KBM-7 (cell line): ENCODE data around the gene PNKD.

Experiments used
- DNase-seq: peaks from one replicate; pipeline ENCODE4 v3.0.0-alpha.2; 2015
- in situ Hi-C: fragments of 300-500 bp; cut with MboI; formaldehyde crosslinking; loops from 2 replicates; pipeline ENCODE4 v1.14.3; 2020; ENCODE audit warnings: low sequenced_read_pairs, low pct_unique_long_range_greater_than_20kb, mixed read lengths

The PNKD gene

GRCh38 chr2:218383892-218384519 lies 113.7 kb downstream of the PNKD start:
- in situ Hi-C loops = no loop called here
- no peak for DNase-seq

GRCh38 chr2:218384975-218385374 lies 114.7 kb downstream of the PNKD start:
- DNase-seq = no peak
- in situ Hi-C loops = no loop called here

DNA sequence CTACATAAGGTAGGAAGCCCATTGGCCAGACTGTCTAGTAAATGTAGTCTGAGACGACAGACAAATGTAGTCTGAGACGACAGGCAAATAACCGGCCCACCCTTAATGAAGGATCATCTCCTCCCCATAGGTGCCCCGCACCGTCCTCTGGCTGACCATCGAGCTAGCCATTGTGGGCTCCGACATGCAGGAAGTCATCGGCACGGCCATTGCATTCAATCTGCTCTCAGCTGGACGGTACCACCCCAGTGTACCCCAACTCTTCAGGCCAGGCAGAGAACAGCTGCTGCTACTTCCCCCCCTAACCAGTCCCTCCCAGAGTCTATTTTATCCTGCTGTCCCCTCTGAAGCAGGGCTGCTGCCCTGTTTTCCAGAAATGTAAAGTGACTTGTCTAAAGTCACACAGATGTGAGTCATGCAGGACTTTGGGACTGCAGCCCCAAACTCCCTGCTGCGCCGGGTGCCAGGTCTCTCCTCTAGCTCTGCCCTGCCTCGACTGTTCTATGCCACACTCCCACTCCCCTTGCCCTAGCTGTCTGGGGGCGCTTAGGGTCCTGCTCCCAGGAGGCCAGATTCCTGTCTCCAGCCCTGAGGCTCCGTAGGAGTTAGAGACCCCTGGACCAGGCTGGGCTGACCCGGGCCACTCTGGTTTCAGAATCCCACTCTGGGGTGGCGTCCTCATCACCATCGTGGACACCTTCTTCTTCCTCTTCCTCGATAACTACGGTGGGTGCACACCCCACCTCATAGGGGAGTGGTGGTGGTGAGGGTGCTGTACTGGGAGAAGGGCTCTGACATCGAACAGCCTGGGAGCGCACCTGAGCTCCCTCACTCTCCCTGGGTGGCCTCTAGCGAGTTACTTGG lies 116.4 kb downstream of the PNKD start:
- no peak for DNase-seq
- in situ Hi-C loops = no loop called here

DNA sequence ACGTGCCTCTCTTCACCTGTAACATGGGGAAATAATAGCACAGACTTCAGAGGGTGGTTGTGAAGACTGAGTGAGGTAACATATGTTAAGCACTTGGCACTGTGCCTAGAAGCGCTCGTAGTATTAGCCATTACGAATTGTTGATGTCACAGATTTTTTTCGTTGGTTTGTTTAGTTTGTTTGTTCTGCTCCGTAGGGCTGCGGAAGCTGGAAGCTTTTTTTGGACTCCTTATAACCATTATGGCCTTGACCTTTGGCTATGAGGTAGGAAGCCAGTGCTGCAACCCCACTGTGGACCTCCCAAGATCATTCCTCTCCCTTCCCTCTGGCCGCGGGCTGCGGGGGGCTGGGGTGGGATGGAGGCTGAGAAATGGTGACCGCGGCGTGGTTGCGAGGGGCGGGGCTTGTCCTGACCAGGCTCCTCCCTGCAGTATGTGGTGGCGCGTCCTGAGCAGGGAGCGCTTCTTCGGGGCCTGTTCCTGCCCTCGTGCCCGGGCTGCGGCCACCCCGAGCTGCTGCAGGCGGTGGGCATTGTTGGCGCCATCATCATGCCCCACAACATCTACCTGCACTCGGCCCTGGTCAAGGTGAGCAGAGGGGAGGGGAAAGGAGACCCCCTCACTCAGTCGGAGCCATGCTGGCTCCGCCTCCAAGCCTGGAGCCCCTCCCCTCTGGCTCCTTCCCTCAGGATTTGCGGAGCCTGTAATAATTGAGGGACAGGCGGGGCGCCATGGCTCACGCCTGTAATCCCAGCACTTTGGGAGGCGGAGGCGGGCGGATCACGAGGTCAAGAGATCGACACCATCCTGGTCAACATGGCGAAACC lies 117.3 kb downstream of the PNKD start:
- in situ Hi-C loops = no loop called here
- no peak for DNase-seq

GRCh38 chr2:218389333-218390150 lies 119.2 kb downstream of the PNKD start:
- in situ Hi-C loops = loop anchor here (10.0 kb wide), 1 partner anchor 95 kb away; the partner anchor contains the start of gene TMBIM1
- DNase-seq = no peak

GRCh38 chr2:218391202-218391601 lies 120.9 kb downstream of the PNKD start:
- no peak for DNase-seq
- in situ Hi-C loops = loop anchor here (10.0 kb wide), 1 partner anchor 96 kb away; the partner anchor contains the start of gene TMBIM1

DNA sequence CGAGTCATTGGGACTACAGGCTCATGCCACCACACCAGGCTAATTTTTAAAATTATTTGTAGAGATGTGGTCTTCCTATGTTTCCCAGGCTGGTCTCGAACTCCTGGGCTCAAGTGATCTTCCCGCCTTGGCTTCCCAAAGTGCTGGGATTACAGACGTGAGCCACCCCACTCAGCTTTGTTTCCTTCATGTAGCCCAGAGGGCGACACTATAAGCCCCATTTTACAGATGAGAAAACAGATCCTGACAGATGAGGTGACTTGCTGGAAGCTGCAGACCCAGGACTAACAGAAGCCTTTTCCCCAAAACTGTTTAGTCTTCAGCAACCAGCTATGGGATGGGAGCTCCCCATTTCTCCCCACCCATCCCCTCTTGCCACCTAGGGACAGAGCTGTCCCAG lies 122.1 kb downstream of the PNKD start:
- DNase-seq = no peak
- in situ Hi-C loops = loop anchor here (10.0 kb wide), 1 partner anchor 98 kb away; the partner anchor contains the start of gene TMBIM1

DNA sequence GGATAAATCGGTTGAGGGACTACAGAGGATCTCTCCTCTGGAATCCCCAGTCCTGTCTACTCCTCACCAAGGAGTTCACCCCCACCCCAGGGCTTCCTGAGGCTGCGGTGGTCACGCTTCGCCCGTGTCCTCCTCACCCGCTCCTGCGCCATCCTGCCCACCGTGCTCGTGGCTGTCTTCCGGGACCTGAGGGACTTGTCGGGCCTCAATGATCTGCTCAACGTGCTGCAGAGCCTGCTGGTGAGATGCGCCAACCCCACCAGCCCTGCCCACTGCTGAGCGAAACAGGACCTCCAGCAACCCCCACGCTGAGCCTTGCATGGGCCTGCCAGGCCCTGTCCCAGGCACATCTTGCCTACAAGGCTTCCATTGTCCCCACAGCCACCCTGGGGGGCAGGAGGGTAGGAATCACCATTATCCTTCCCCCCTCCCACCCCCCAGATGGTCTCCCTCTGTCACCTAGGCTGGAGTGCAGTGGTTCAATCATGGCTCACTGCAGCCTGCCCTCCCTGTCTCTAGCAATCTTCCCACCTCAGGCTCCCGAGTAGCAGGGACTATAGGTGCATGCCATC lies 122.7 kb downstream of the PNKD start:
- in situ Hi-C loops = loop anchor here (10.0 kb wide), 1 partner anchor 98 kb away; the partner anchor contains the start of gene TMBIM1

GRCh38 chr2:218393750-218394290 lies 123.5 kb downstream of the PNKD start:
- in situ Hi-C loops = loop anchor here (10.0 kb wide), 1 partner anchor 99 kb away; the partner anchor contains the start of gene TMBIM1
- DNase-seq = peak; percentile 82

More for the DNA sequence above, 122.7 kb downstream of the PNKD start:
- no peak for DNase-seq

- peak; percentile 34 for DNase-seq
- in situ Hi-C loops = loop anchor here (10.0 kb wide), 1 partner anchor 100 kb away; the partner anchor contains the start of gene TMBIM1
Observed at GRCh38 chr2:218394298-218395089, 124.2 kb downstream of the PNKD start.

DNA sequence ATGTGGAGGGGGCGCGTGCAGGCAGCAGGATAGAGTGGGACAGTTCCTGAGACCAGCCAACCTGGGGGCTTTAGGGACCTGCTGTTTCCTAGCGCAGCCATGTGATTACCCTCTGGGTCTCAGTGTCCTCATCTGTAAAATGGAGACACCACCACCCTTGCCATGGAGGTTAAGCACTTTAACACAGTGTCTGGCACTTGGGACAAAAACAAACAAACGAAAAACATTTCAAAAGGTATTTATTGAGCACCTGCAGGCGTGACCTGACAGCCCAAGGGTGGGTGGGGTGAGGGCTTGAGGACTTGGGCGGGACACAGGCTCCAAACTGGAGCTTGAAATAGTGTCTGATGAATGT lies 124.7 kb downstream of the PNKD start:
- in situ Hi-C loops = loop anchor here (10.0 kb wide), 1 partner anchor 100 kb away; the partner anchor contains the start of gene TMBIM1
- DNase-seq = no peak

GRCh38 chr2:218395456-218395825 lies 125.1 kb downstream of the PNKD start:
- in situ Hi-C loops = loop anchor here (10.0 kb wide), 1 partner anchor 101 kb away; the partner anchor contains the start of gene TMBIM1

GRCh38 chr2:218395826-218396687 lies 125.7 kb downstream of the PNKD start:
- DNase-seq = peak; percentile 99
- in situ Hi-C loops = loop anchor here (10.0 kb wide), 1 partner anchor 101 kb away; the partner anchor contains the start of gene TMBIM1

More at GRCh38 chr2:218395456-218395825, 125.1 kb downstream of the PNKD start:
- DNase-seq = no peak
